Measurements from ENCODE around the gene SLC12A5.

SLC12A5 gene

GRCh38 chr20:46049190-46049589, 20.2 kb downstream of the SLC12A5 start:
- Histone ChIP-seq H3K9me2 (replicated peaks; ENCODE audit: insufficient read depth, low read length) (no peaks in the 10 kb centered on the region), H3K36me3 (replicated peaks; ENCODE audit: insufficient read depth, low read length) (no peaks in the 10 kb centered on the region), H3K9me3 (replicated peaks; ENCODE audit: insufficient read depth, low read length) (no peaks in the 10 kb centered on the region), H3K27me3 (replicated peaks; ENCODE audit: insufficient read depth, low read length) (peaks cover 21% of the 10 kb centered on the region), H4K20me1 (ENCODE audit: insufficient read depth, low read length) (no peaks in the 10 kb centered on the region), H3K27ac (ENCODE audit: low read length) (no peak overlapping the region), H3F3A (ENCODE audit: insufficient read depth, low read length) (no peaks in the 10 kb centered on the region), H2AFZ (ENCODE audit: low read length) (no peak overlapping the region), H3K9ac (ENCODE audit: low read length) (no peak overlapping the region), H3K79me2 (ENCODE audit: low read length) (no peaks in the 10 kb centered on the region), H3K4me3 (ENCODE audit: low read length) (no peak overlapping the region), H3K4me2 (ENCODE audit: low read depth, low read length) (no peak overlapping the region), H3K4me1 (ENCODE audit: low read length) (no peaks in the 10 kb centered on the region)
- DNase-seq, result no peak
- TF ChIP-seq EZH2 (optimal IDR thresholded peaks at IDR 0.05; ENCODE audit: low read depth, low read length) (no peak), EZH2phosphoT487 (IDR thresholded peaks at IDR 0.05; ENCODE audit: low read length) (no peak)

DNA sequence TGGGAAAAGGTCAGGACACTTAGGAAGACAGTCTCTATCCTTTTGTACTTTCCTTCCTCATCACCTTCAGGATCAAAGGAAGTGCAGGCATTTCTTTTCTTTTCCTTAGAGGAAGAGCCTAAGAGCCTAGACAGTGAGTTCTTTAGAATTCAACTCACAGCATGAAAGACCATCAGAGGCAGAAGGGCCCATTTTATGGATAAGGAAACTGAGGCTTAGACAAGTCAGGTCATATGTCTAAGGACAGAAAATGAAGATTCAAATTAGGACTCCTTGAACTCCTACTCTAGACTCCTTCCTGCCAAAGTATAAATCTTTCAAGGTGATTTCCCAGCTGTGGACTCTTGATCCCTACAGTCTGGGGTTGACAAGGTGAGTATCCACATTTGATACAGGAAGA, 20.8 kb downstream of the SLC12A5 start:
- H3K4me1 ChIP-seq (ENCODE audit: low read length), result no peaks in the 10 kb centered on the region
- no peak overlapping the region for H3K4me3 ChIP-seq (ENCODE audit: low read length)
- no peaks in the 10 kb centered on the region for H4K20me1 ChIP-seq (ENCODE audit: insufficient read depth, low read length)
- H3K79me2 ChIP-seq (ENCODE audit: low read length), result no peaks in the 10 kb centered on the region
- no peaks in the 10 kb centered on the region for H3F3A ChIP-seq (ENCODE audit: insufficient read depth, low read length)
- H3K27me3 ChIP-seq (replicated peaks; ENCODE audit: insufficient read depth, low read length), result peaks cover 18% of the 10 kb centered on the region
- no peaks in the 10 kb centered on the region for H3K9me3 ChIP-seq (replicated peaks; ENCODE audit: insufficient read depth, low read length)
- TF ChIP-seq CTCF (IDR thresholded peaks at IDR 0.05; ENCODE audit: low read length) (no peak), EZH2phosphoT487 (IDR thresholded peaks at IDR 0.05; ENCODE audit: low read length) (no peak), EZH2 (optimal IDR thresholded peaks at IDR 0.05; ENCODE audit: low read depth, low read length) (no peak)
- no peak for DNase-seq
- H2AFZ ChIP-seq (ENCODE audit: low read length), result no peak overlapping the region
- no peak overlapping the region for H3K27ac ChIP-seq (ENCODE audit: low read length)
- no peak overlapping the region for H3K4me2 ChIP-seq (ENCODE audit: low read depth, low read length)
- no peak overlapping the region for H3K9ac ChIP-seq (ENCODE audit: low read length)
- H3K9me2 ChIP-seq (replicated peaks; ENCODE audit: insufficient read depth, low read length), result no peaks in the 10 kb centered on the region
- H3K36me3 ChIP-seq (replicated peaks; ENCODE audit: insufficient read depth, low read length), result no peaks in the 10 kb centered on the region

GRCh38 chr20:46050444-46050843, 21.4 kb downstream of the SLC12A5 start:
- Histone ChIP-seq H3K27me3 (replicated peaks; ENCODE audit: insufficient read depth, low read length) (peaks cover 18% of the 10 kb centered on the region), H3K4me1 (ENCODE audit: low read length) (no peaks in the 10 kb centered on the region), H3K9me3 (replicated peaks; ENCODE audit: insufficient read depth, low read length) (no peaks in the 10 kb centered on the region), H3F3A (ENCODE audit: insufficient read depth, low read length) (no peaks in the 10 kb centered on the region), H3K9ac (ENCODE audit: low read length) (no peak overlapping the region), H3K4me3 (ENCODE audit: low read length) (no peak overlapping the region), H3K79me2 (ENCODE audit: low read length) (no peaks in the 10 kb centered on the region), H2AFZ (ENCODE audit: low read length) (no peak overlapping the region), H3K27ac (ENCODE audit: low read length) (no peak overlapping the region), H4K20me1 (ENCODE audit: insufficient read depth, low read length) (no peaks in the 10 kb centered on the region), H3K9me2 (replicated peaks; ENCODE audit: insufficient read depth, low read length) (no peaks in the 10 kb centered on the region), H3K36me3 (replicated peaks; ENCODE audit: insufficient read depth, low read length) (no peaks in the 10 kb centered on the region), H3K4me2 (ENCODE audit: low read depth, low read length) (no peak overlapping the region)
- TF ChIP-seq CTCF (IDR thresholded peaks at IDR 0.05; ENCODE audit: low read length) (no peak), EZH2phosphoT487 (IDR thresholded peaks at IDR 0.05; ENCODE audit: low read length) (no peak), EZH2 (optimal IDR thresholded peaks at IDR 0.05; ENCODE audit: low read depth, low read length) (no peak)
- DNase-seq, result no peak

GRCh38 chr20:46050885-46051284, 21.9 kb downstream of the SLC12A5 start:
- Histone ChIP-seq H3F3A (ENCODE audit: insufficient read depth, low read length) (no peaks in the 10 kb centered on the region), H3K4me1 (ENCODE audit: low read length) (no peaks in the 10 kb centered on the region), H3K4me3 (ENCODE audit: low read length) (no peak overlapping the region), H3K9me3 (replicated peaks; ENCODE audit: insufficient read depth, low read length) (no peaks in the 10 kb centered on the region), H3K27ac (ENCODE audit: low read length) (no peak overlapping the region), H3K36me3 (replicated peaks; ENCODE audit: insufficient read depth, low read length) (no peaks in the 10 kb centered on the region), H3K79me2 (ENCODE audit: low read length) (no peaks in the 10 kb centered on the region), H3K9me2 (replicated peaks; ENCODE audit: insufficient read depth, low read length) (no peaks in the 10 kb centered on the region), H3K4me2 (ENCODE audit: low read depth, low read length) (no peak overlapping the region), H4K20me1 (ENCODE audit: insufficient read depth, low read length) (no peaks in the 10 kb centered on the region), H2AFZ (ENCODE audit: low read length) (no peak overlapping the region), H3K9ac (ENCODE audit: low read length) (no peak overlapping the region), H3K27me3 (replicated peaks; ENCODE audit: insufficient read depth, low read length) (peaks cover 18% of the 10 kb centered on the region)
- no peak for TF ChIP-seq EZH2 (optimal IDR thresholded peaks at IDR 0.05; ENCODE audit: low read depth, low read length)
- TF ChIP-seq CTCF (IDR thresholded peaks at IDR 0.05; ENCODE audit: low read length), result no peak
- TF ChIP-seq EZH2phosphoT487 (IDR thresholded peaks at IDR 0.05; ENCODE audit: low read length), result no peak
- no peak for DNase-seq
